CD4-positive, alpha-beta T cell (primary cell): ENCODE measurements around the gene HK3. TPM values are rescaled to one million over a fixed set of nuclear protein-coding genes. Genes with fewer than 3 reads are reported as not detected.

ENCODE experiments used
- ATAC-seq: fragments of 200-7000 bp; cut with Tn5 transposase; one replicate; pipeline ENCODE4 v1.10.0; 2022; ENCODE audit warnings: mild to moderate bottlenecking; ENCODE audit not compliant: poor library complexity
- CTCF ChIA-PET: fragments of 350-600 bp; sonication (Branson Sonifier 250); formaldehyde crosslinking; loops from one replicate; lab custom pipeline; 2021; ENCODE audit warnings: antibody characterized with exemption, inconsistent platforms; lab: Charles Lee
- POLR2A ChIA-PET: fragments of 350-600 bp; sonication (Branson Sonifier 250); formaldehyde crosslinking; loops from one replicate; lab custom pipeline; 2021; ENCODE audit warnings: antibody characterized with exemption, inconsistent platforms; lab: Charles Lee
- DNase-seq, 14 experiments: peaks; one replicate each; pipeline ENCODE4 v3.0.0-alpha.2; 2013 to 2020; ENCODE audit warnings: mixed read lengths in 2 of 14
- H3K27ac ChIP-seq, 2 donors: one replicate each; pipeline versions ENCODE4 v1.5.1 to v1.7.0; 2013; ENCODE audit warnings: low read length in 2 of 2, low read depth in 1 of 2, mild to moderate bottlenecking in 1 of 2
- H3K27me3 ChIP-seq, 2 experiments: 1 replicate in 1 of 2; 2 replicates in 1 of 2; pipeline versions ENCODE4 v1.6.1 to v1.7.0; 2013; ENCODE audit warnings: low read length in 2 of 2, control low read depth in 1 of 2, mild to moderate bottlenecking in 1 of 2, moderate library complexity in 1 of 2; ENCODE audit not compliant: insufficient read depth in 2 of 2, control insufficient read depth in 1 of 2
- H3K36me3 ChIP-seq: one replicate; pipeline ENCODE4 v1.6.1; 2013; ENCODE audit warnings: low read length, control low read depth; ENCODE audit not compliant: insufficient read depth
- H3K4me1 ChIP-seq: one replicate; pipeline ENCODE4 v1.6.1; 2013; ENCODE audit warnings: low read length, control low read depth; ENCODE audit not compliant: insufficient read depth
- H3K4me3 ChIP-seq: one replicate; pipeline ENCODE4 v1.5.1; 2013; ENCODE audit warnings: mild to moderate bottlenecking, low read length, moderate library complexity
- H3K9me3 ChIP-seq, 2 experiments: 1 replicate in 1 of 2; 2 replicates in 1 of 2; pipeline versions ENCODE4 v1.6.1 to v1.7.0; 2013; ENCODE audit warnings: low read length in 2 of 2, mild to moderate bottlenecking in 2 of 2, control low read depth in 1 of 2, moderate library complexity in 1 of 2; ENCODE audit not compliant: control insufficient read depth in 1 of 2, insufficient read depth in 1 of 2
- H3K27ac Mint-ChIP-seq: one replicate; pipeline ENCODE4 v1.8.0; 2020; ENCODE audit warnings: mixed read lengths
- H3K27me3 Mint-ChIP-seq: one replicate; pipeline ENCODE4 v1.8.0; 2021; ENCODE audit warnings: mixed read lengths
- H3K36me3 Mint-ChIP-seq: one replicate; pipeline ENCODE4 v1.8.0; 2021; ENCODE audit warnings: low read depth, mixed read lengths
- H3K4me1 Mint-ChIP-seq: one replicate; pipeline ENCODE4 v1.8.0; 2021; ENCODE audit warnings: low read depth, mixed read lengths
- H3K4me3 Mint-ChIP-seq: one replicate; pipeline ENCODE4 v1.8.0; 2020; ENCODE audit warnings: mild to moderate bottlenecking, mixed read lengths
- H3K9me3 Mint-ChIP-seq: one replicate; pipeline ENCODE4 v1.8.0; 2020; ENCODE audit warnings: mixed read lengths
- CTCF ChIP-seq: fragments of 200-600 bp; IDR thresholded peaks from one replicate; pipeline ENCODE4 v1.8.0; 2022; ENCODE audit warnings: antibody characterized with exemption, mild to moderate bottlenecking
- intact Hi-C, 2 experiments: fragments of 100-400 bp; cut with DNase I in 1 of 2; cut with micrococcal nuclease in 1 of 2; formaldehyde crosslinking; loops; one replicate each; pipeline versions ENCODE4 v1.15.1 to v1.9.0; 2023 to 2025; cut with DNase I, micrococcal nuclease
- total RNA-seq, 174 experiments: library from RNA in 2 of 174; stranded (reverse) in 2 of 174; gene quantifications; one replicate each; pipeline ENCODE4 v1.2.3 and lab custom pipeline; 2021 to 2026

The HK3 gene
- total RNA-seq, 2 experiments from 2014 or later: 0.74 to 1.2 TPM

GRCh38 chr5:176835918-176836317 lies 63.2 kb downstream of the HK3 start:
- Histone ChIP-seq H3K27ac (no peak overlapping the region), H3K36me3 (no peaks in the 10 kb centered on the region), H3K9me3 (peaks cover 0 to 33% of the 10 kb centered on the region in 2 experiments), H3K4me1 (no peaks in the 10 kb centered on the region), H3K27me3 (peaks cover 20% of the 10 kb centered on the region in 2 experiments), H3K4me3 (no peak overlapping the region)
- Mint-ChIP-seq H3K4me1 (no peaks in the 10 kb centered on the region), H3K27ac (no peak overlapping the region), H3K36me3 (no peaks in the 10 kb centered on the region), H3K9me3 (no peaks in the 10 kb centered on the region), H3K27me3 (peaks cover 47% of the 10 kb centered on the region), H3K4me3 (no peak overlapping the region)
- no peak for TF ChIP-seq CTCF
- no peak for DNase-seq
- POLR2A ChIA-PET: no interaction called here
- intact Hi-C loops: no loop called here
- no peak for ATAC-seq
- CTCF ChIA-PET: no interaction called here

GRCh38 chr5:176833286-176833685 lies 65.9 kb downstream of the HK3 start:
- no peaks in the 10 kb centered on the region for H3K4me1 ChIP-seq
- POLR2A ChIA-PET: no interaction called here
- TF ChIP-seq CTCF: no peak
- peaks cover 11 to 12% of the 10 kb centered on the region in 2 experiments for H3K27me3 ChIP-seq
- no peaks in the 10 kb centered on the region for H3K4me1 Mint-ChIP-seq
- ATAC-seq: no peak
- no peaks in the 10 kb centered on the region for H3K9me3 Mint-ChIP-seq
- H3K4me3 ChIP-seq: no peak overlapping the region
- H3K4me3 Mint-ChIP-seq: no peak overlapping the region
- no peak for DNase-seq
- no peak overlapping the region for H3K27ac ChIP-seq
- peaks cover 51% of the 10 kb centered on the region for H3K27me3 Mint-ChIP-seq
- H3K36me3 ChIP-seq: no peaks in the 10 kb centered on the region
- no peak overlapping the region for H3K27ac Mint-ChIP-seq
- CTCF ChIA-PET: no interaction called here
- no peaks in the 10 kb centered on the region for H3K36me3 Mint-ChIP-seq
- intact Hi-C loops: no loop called here
- H3K9me3 ChIP-seq: peaks cover 0 to 36% of the 10 kb centered on the region in 2 experiments

DNA sequence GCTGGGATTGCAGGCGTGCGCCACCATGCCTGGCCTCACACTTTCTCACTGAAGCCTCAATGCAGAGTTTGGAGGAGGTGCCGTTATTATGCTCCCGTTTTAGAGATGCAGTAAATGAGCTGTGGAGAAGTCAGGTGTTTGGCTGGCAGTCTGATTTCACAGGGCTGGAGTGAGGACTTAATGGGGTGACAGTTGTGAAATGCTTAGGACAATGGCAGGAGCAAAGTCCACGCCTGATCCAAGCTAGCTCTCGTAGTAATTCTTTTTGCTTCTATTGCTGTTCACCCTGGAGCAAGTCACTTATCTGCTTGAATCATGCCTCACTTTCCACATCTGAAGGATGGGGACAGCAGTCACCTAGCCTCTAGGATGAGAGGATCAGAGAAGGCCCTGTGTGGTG lies 67.0 kb downstream of the HK3 start:
- Histone ChIP-seq H3K4me3 (no peak overlapping the region), H3K36me3 (no peaks in the 10 kb centered on the region), H3K27ac (no peak overlapping the region), H3K27me3 (peaks cover 11 to 12% of the 10 kb centered on the region in 2 experiments), H3K4me1 (no peaks in the 10 kb centered on the region), H3K9me3 (peaks cover 0 to 34% of the 10 kb centered on the region in 2 experiments)
- no peak for ATAC-seq
- DNase-seq: no peak
- ChIA-PET CTCF (no interaction called here), POLR2A (no interaction called here)
- no peak overlapping the region for H3K4me3 Mint-ChIP-seq
- peaks cover 44% of the 10 kb centered on the region for H3K27me3 Mint-ChIP-seq
- no peaks in the 10 kb centered on the region for H3K4me1 Mint-ChIP-seq
- H3K27ac Mint-ChIP-seq: no peak overlapping the region
- intact Hi-C loops: no loop called here
- no peak for TF ChIP-seq CTCF
- H3K9me3 Mint-ChIP-seq: no peaks in the 10 kb centered on the region
- H3K36me3 Mint-ChIP-seq: no peaks in the 10 kb centered on the region
